ENCODE data around the gene FDXACB1.

GRCh38 chr11:111870113-111870512 is 8.9 kb downstream of the FDXACB1 start:
- TF ChIP-seq CTCF (IDR thresholded peaks at IDR 0.05), result no peak
- TF ChIP-seq POLR2A (IDR thresholded peaks at IDR 0.05), result no peak
